Lower leg skin (tissue), 3 donors: ENCODE results near the gene GID4.

Experiments used
- POLR2A ChIP-seq, 2 donors: fragments of 450-650 bp; IDR thresholded peaks; one replicate each; pipeline ENCODE4 v1.6.1; 2016 to 2017; ENCODE audit warnings: antibody characterized with exemption in 2 of 2, mild to moderate bottlenecking in 1 of 2, moderate library complexity in 1 of 2
- TF ChIP-seq, protein P1 (sequence below), 3 donors: fragments of 450-650 bp; IDR thresholded peaks; one replicate each; pipeline ENCODE4 v1.5.1; 2016; ENCODE audit warnings: antibody characterized with exemption in 3 of 3, mild to moderate bottlenecking in 3 of 3, moderate library complexity in 2 of 3

GRCh38 chr17:18117533-18117932 lies 78.3 kb downstream of the GID4 start:
- TF ChIP-seq, protein P1, sequence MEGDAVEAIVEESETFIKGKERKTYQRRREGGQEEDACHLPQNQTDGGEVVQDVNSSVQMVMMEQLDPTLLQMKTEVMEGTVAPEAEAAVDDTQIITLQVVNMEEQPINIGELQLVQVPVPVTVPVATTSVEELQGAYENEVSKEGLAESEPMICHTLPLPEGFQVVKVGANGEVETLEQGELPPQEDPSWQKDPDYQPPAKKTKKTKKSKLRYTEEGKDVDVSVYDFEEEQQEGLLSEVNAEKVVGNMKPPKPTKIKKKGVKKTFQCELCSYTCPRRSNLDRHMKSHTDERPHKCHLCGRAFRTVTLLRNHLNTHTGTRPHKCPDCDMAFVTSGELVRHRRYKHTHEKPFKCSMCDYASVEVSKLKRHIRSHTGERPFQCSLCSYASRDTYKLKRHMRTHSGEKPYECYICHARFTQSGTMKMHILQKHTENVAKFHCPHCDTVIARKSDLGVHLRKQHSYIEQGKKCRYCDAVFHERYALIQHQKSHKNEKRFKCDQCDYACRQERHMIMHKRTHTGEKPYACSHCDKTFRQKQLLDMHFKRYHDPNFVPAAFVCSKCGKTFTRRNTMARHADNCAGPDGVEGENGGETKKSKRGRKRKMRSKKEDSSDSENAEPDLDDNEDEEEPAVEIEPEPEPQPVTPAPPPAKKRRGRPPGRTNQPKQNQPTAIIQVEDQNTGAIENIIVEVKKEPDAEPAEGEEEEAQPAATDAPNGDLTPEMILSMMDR (IDR thresholded peaks at IDR 0.05), result no peak
- no peak for TF ChIP-seq POLR2A (IDR thresholded peaks at IDR 0.05)
